SK-N-SH treated with all-trans-retinoic acid at 6 μM for 48 hours (cell line): Measurements from ENCODE around the gene CCDC39.

Experiments used
- CREB5 ChIP-seq: fragments of 250-450 bp; sonication (Bioruptor Pico); IDR thresholded peaks from 2 replicates; pipeline ENCODE4 v1.5.1; 2020; ENCODE audit warnings: low read depth, mild to moderate bottlenecking, moderate library complexity
- CSDC2 ChIP-seq: fragments of 250-450 bp; sonication (Bioruptor Pico); IDR thresholded peaks from 2 replicates; pipeline ENCODE4 v1.5.0; 2020; ENCODE audit warnings: mild to moderate bottlenecking, moderate library complexity
- ESRRG ChIP-seq: fragments of 250-450 bp; sonication (Bioruptor Pico); IDR thresholded peaks from 2 replicates; pipeline ENCODE4 v1.6.1; 2021; ENCODE audit warnings: mild to moderate bottlenecking
- RARB ChIP-seq: fragments of 250-450 bp; sonication (Bioruptor Pico); IDR thresholded peaks from 2 replicates; pipeline ENCODE4 v1.8.0; 2021; ENCODE audit warnings: mild to moderate bottlenecking, moderate library complexity
- SNAI2 ChIP-seq: fragments of 250-450 bp; sonication (Bioruptor Pico); IDR thresholded peaks from 2 replicates; pipeline ENCODE4 v1.5.0; 2020; ENCODE audit warnings: mild to moderate bottlenecking, moderate library complexity
- TSHZ2 ChIP-seq: fragments of 250-450 bp; sonication (Bioruptor Pico); IDR thresholded peaks from 2 replicates; pipeline ENCODE4 v1.5.0; 2020; ENCODE audit warnings: mild to moderate bottlenecking, moderate library complexity
- ZFP30 ChIP-seq: fragments of 450-650 bp; formaldehyde crosslinking; IDR thresholded peaks from 2 replicates; pipeline ENCODE4 v1.5.0; 2022; ENCODE audit warnings: mild to moderate bottlenecking, moderate library complexity
- TF ChIP-seq, protein P1 (sequence below): fragments of 250-450 bp; sonication (Bioruptor Pico); IDR thresholded peaks from 2 replicates; pipeline ENCODE4 v1.8.0; 2020; ENCODE audit warnings: mild to moderate bottlenecking, moderate library complexity, borderline replicate concordance

GRCh38 chr3:180707896-180708295, 28.6 kb upstream of the CCDC39 start:
- TF ChIP-seq ZFP30 (CRISPR knock-in tag) = no peak
- TF ChIP-seq ESRRG (CRISPR knock-in tag) = no peak
- TF ChIP-seq SNAI2 = no peak
- no peak for TF ChIP-seq TSHZ2 (CRISPR knock-in tag)
- TF ChIP-seq, protein P1, sequence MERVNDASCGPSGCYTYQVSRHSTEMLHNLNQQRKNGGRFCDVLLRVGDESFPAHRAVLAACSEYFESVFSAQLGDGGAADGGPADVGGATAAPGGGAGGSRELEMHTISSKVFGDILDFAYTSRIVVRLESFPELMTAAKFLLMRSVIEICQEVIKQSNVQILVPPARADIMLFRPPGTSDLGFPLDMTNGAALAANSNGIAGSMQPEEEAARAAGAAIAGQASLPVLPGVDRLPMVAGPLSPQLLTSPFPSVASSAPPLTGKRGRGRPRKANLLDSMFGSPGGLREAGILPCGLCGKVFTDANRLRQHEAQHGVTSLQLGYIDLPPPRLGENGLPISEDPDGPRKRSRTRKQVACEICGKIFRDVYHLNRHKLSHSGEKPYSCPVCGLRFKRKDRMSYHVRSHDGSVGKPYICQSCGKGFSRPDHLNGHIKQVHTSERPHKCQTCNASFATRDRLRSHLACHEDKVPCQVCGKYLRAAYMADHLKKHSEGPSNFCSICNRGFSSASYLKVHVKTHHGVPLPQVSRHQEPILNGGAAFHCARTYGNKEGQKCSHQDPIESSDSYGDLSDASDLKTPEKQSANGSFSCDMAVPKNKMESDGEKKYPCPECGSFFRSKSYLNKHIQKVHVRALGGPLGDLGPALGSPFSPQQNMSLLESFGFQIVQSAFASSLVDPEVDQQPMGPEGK (CRISPR knock-in tag) = no peak
- TF ChIP-seq RARB = no peak
- no peak for TF ChIP-seq CREB5 (CRISPR knock-in tag)
- no peak for TF ChIP-seq CSDC2
